SJCRH30 (cell line): ENCODE data around the gene C13orf42. TPM values are rescaled to one million over a fixed set of nuclear protein-coding genes. Genes with fewer than 3 reads are reported as not detected.
A peak's percentile ranks its signal among the peaks of the same experiment; 100 is the strongest.
"Not testable (repeated sequence)": the region's sequence is repeated elsewhere in the genome, so short reads cannot be mapped to it uniquely, and the experiment has no call there.

Experiments used
- DNase-seq, 2 experiments: peaks; one replicate each; pipeline ENCODE4 v3.0.0-alpha.2; 2015 to 2020
- H3K27ac ChIP-seq: fragments of 250-450 bp; sonication (Bioruptor Pico); 2 replicates; pipeline ENCODE4 v1.5.1; 2020; ENCODE audit warnings: mild to moderate bottlenecking, moderate library complexity
- H3K27me3 ChIP-seq: fragments of 250-450 bp; sonication (Bioruptor Pico); 2 replicates; pipeline ENCODE4 v1.5.1; 2020; ENCODE audit warnings: mild to moderate bottlenecking, moderate library complexity
- H3K36me3 ChIP-seq: fragments of 250-450 bp; sonication (Bioruptor Pico); 2 replicates; pipeline ENCODE4 v1.5.1; 2020; ENCODE audit warnings: mild to moderate bottlenecking, moderate library complexity
- H3K4me1 ChIP-seq: fragments of 250-450 bp; sonication (Bioruptor Pico); 2 replicates; pipeline ENCODE4 v1.5.1; 2020; ENCODE audit warnings: mild to moderate bottlenecking, moderate library complexity
- H3K4me3 ChIP-seq: fragments of 250-450 bp; sonication (Bioruptor Pico); 2 replicates; pipeline ENCODE4 v1.5.1; 2020; ENCODE audit warnings: mild to moderate bottlenecking, moderate library complexity
- H3K9me3 ChIP-seq: fragments of 250-450 bp; sonication (Bioruptor Pico); replicated peaks from 2 replicates; pipeline ENCODE4 v1.5.1; 2020; ENCODE audit warnings: mild to moderate bottlenecking, moderate library complexity
- total RNA-seq: library from RNA; depleted of rRNA; stranded (reverse); fragments of >200 nt; shearing (Covaris generic); gene quantifications from 2 replicates; pipeline ENCODE4 v1.2.3, GENCODE V29; 2014

The C13orf42 gene
- total RNA-seq, 1 experiment from 2014 or later, result not detected

DNA sequence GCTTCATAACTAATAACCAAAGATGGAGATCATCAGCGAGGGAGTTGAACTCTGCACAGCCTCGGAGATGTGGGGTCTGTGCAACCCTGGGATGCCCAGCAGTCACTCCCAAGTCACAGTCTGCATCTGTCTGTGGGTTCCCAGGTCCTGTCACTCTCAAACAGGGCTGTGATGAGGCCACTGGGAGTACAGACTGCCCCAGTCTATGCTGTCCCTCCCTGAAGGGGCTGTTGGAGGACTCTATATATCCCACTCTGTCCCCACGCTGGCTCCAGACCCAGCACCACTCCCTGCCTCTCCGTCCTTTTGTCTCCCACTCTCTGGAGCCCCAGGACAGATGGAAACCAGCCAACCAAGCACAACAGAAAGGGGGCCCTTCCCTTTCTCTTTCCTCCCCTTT is 26.2 kb upstream of the C13orf42 start:
- Histone ChIP-seq H3K4me1 (no peaks in the 10 kb centered on the region), H3K36me3 (no peaks in the 10 kb centered on the region), H3K27me3 (no peaks in the 10 kb centered on the region), H3K27ac (no peak overlapping the region), H3K9me3 (no peaks in the 10 kb centered on the region), H3K4me3 (no peak overlapping the region)
- DNase-seq, result no peak

DNA sequence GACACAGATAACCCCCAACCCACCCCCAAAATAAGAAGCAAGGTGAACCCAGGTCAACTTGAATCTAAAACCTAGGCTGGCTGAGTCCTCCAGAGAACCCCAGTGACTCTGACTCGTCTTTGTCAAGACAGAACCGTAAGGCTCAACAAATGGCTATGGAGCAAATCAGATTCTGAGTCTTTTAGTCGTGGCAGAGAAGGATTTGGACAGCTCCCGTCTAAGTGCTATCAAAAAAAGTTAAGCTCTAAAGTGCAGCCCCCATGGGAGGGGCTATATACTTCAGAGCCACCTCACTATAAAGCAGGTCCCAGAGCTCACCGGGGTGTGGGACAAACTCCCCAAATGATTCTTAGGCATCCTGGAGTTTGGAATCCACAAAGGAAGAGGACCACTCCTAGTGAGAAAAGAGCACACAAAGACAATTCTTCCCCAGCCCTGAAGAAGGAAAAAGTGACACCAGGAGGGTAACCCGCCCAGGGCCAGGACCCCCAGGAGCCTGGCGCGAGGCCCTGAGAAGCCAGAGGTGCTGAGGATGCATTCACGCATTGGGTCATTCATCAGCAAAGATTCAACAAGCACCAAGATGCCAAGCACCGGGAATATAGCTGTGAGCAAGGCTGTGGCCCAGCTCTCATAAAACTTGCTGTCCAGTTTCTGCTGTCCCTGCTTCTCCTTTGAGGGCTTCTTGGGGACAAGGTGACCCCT is 25.4 kb upstream of the C13orf42 start:
- H3K4me1 ChIP-seq, result no peaks in the 10 kb centered on the region
- no peak overlapping the region for H3K4me3 ChIP-seq
- no peaks in the 10 kb centered on the region for H3K36me3 ChIP-seq
- H3K27ac ChIP-seq, result no peak overlapping the region
- H3K9me3 ChIP-seq, result no peaks in the 10 kb centered on the region
- no peaks in the 10 kb centered on the region for H3K27me3 ChIP-seq
- DNase-seq, result no peak

DNA sequence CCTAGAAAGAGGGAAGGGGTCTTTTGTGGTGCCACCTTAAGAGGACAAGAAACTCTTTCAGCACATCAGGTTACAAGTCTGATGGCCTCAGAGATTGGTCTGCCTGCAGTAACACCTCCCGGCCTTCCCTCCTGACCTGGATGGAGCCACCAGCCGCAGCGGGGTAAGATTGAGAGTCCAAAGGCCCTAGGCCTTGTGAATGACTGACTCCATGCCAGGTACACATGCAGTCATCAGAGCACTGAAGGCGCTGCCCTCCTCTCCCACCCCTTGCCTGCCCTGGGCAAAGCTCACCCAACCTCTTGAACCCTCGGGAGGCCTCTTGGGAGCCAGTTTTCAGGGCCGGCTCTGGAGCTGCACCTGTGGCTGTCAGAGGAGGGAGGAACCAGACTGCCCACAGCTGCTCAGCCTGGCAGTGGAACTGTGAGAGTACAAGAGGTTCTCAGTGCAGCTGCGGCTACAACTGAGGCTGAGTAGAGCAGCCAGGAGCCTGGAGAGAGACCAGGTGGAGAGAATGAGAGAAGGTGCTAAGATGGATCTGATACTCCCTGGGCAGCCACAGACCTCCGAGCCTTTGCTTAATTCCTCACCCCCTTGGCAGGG is 23.8 kb upstream of the C13orf42 start:
- peak in 1 of 2 experiments; percentile 10 for DNase-seq
- H3K27ac ChIP-seq, result no peak overlapping the region
- H3K36me3 ChIP-seq, result no peaks in the 10 kb centered on the region
- no peaks in the 10 kb centered on the region for H3K9me3 ChIP-seq
- no peak overlapping the region for H3K4me3 ChIP-seq
- H3K4me1 ChIP-seq, result no peaks in the 10 kb centered on the region
- no peaks in the 10 kb centered on the region for H3K27me3 ChIP-seq

DNA sequence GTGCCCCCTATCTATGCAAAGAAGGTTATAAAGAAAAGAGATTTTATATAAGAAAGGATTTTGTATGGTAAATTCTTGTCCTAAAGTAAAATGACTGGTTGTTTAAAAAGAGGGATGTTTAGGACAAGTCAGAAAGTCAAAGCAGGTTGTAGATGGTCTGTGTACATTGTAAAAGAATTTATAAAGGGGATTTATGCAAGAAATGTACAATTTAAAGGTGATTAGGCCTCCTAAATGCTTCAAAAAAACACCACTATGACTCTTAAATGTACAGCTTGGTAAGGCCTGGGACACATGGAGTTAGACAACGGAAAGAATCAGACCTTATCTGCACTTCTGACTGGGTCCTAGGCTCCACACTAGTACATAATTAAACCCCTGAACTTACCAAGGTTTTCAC is 19.3 kb upstream of the C13orf42 start:
- H3K36me3 ChIP-seq, result no peaks in the 10 kb centered on the region
- no peaks in the 10 kb centered on the region for H3K4me1 ChIP-seq

DNA sequence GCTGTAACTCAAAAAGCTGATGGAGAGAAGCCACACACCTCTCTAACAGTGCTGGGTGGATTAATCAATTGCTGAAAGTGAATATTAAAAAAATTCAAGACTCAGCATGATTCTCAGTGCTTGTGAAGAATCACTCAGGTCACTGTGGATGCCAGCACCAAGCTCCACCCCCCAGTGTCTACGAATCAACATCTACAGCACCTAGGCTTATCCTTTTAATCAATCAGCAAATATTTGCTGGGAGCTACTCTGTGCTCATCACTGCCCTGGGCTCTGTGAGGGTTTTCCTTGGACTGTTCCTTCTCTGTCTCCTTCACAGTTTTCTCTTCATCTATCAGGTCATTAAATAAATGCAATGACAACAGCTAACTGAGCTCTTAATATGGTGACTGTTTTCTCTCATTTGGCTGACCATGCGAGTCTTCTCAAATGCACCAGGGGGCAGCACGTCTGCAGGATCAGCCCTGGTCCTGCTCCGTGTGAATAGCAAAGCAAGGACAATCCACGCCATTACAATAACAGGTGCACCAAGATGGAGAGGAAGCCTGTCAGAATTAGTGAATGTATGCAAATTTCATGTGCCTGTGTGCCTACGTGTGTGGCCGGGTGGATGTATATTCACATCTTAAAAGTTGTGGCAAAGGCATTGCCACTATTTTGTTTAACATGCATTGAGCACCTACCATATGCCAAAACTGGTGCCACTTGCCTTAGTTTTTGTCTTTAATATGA is 14.6 kb upstream of the C13orf42 start:
- peaks cover 6% of the 10 kb centered on the region for H3K4me1 ChIP-seq
- peak; percentile 61 to 81 for DNase-seq
- H3K27ac ChIP-seq, result no peak overlapping the region
- H3K4me3 ChIP-seq, result no peak overlapping the region
- no peaks in the 10 kb centered on the region for H3K36me3 ChIP-seq
- H3K9me3 ChIP-seq, result no peaks in the 10 kb centered on the region
- no peaks in the 10 kb centered on the region for H3K27me3 ChIP-seq

More for the DNA sequence above, 19.3 kb upstream of the C13orf42 start:
- H3K9me3 ChIP-seq, result no peaks in the 10 kb centered on the region
- no peak overlapping the region for H3K27ac ChIP-seq
- no peaks in the 10 kb centered on the region for H3K27me3 ChIP-seq
- H3K4me3 ChIP-seq, result no peak overlapping the region
- DNase-seq, result no peak

DNA sequence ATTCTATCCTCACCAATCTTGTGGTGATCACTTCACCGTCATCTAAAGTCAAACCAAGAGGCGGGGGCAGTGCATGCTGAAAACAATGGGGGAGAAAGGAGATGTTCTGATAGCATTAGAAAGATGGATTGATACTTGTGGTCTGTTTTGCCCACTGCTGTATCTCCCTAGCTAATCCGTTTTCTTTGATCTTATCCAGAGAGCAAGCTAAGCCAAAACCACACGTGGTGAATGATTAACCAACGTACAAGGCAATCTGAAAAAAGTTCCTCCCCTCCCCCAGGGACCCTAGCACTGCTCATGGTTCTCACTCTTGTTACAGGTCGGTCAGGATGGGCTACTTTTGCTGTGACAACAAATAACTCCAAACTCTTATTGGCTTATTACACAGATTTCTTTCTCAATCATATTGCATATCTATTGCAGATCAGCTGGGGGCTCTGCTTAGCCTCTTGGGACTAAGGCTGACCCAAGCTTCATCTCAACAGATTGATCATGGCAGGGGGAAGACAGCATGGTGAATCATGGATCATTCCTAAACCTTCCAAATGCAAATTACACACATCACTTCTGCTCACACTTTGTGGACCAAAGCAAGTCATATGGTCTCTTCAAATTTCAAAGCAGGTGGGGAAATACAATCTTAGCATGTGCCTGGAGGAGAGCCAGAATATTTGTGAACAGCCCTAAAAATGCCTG is 11.9 kb upstream of the C13orf42 start:
- H3K27ac ChIP-seq, result no peak overlapping the region
- H3K27me3 ChIP-seq, result no peaks in the 10 kb centered on the region
- H3K36me3 ChIP-seq, result no peaks in the 10 kb centered on the region
- H3K4me1 ChIP-seq, result peaks cover 6% of the 10 kb centered on the region
- peak in 1 of 2 experiments; percentile 39 for DNase-seq
- no peaks in the 10 kb centered on the region for H3K9me3 ChIP-seq
- H3K4me3 ChIP-seq, result no peak overlapping the region

DNA sequence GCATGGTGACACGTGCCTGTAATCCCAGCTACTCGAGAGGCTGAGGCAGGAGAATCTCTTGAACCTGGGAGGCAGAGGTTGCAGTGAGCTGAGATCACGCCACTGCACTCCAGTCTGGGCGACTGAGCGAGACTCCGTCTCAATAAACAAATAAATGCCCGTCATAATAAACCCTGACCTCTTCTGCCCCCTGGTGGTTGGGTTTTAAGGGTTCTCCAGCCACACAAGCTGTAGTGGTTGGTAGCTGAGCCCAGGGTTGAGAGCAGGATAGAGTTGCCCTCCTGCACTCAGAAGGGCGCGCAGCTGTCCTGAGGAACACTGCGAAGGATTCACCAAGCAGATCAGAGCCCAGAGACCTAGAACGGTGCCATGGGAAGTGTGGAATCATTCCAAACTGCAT is 9.8 kb upstream of the C13orf42 start:
- H3K4me3 ChIP-seq, H3K27ac ChIP-seq, H3K27me3 ChIP-seq, H3K9me3 ChIP-seq, H3K36me3 ChIP-seq, H3K4me1 ChIP-seq: not testable (repeated sequence)
- DNase-seq, result peak; percentile 47 to 71

DNA sequence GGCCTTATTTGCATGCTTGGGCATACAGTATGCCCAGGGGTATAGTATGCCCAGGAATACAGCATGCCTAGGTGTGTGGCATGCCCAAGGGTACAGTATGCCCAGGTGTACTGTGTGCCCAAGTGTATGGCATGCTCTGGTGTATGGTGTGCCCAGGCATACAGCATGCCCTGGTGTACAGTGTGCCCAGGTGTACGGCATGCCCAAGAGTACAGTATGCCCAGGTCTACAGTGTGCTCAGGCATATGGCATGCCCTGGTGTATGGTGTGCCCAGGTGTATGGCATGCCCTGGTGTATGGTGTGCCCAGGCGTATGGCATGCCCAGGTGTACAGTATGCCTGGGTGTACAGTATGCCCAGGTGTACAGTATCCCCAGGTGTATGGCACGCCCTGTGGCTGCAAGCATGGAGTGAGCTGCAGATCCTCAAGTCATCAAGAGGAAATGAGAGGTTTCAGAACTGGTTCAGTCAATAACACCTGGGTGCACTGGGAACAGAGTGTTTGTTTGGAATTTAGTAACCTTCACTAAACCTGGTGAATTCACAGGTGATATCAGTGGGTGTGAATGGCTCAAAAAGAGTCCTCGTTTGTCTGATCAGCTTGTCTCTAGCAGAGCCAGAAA is 7.8 kb upstream of the C13orf42 start:
- Histone ChIP-seq H3K9me3 (no peaks in the 10 kb centered on the region), H3K4me3 (no peak overlapping the region), H3K27ac (no peak overlapping the region), H3K27me3 (no peaks in the 10 kb centered on the region), H3K4me1 (peaks cover 6% of the 10 kb centered on the region), H3K36me3 (no peaks in the 10 kb centered on the region)
- no peak for DNase-seq

DNA sequence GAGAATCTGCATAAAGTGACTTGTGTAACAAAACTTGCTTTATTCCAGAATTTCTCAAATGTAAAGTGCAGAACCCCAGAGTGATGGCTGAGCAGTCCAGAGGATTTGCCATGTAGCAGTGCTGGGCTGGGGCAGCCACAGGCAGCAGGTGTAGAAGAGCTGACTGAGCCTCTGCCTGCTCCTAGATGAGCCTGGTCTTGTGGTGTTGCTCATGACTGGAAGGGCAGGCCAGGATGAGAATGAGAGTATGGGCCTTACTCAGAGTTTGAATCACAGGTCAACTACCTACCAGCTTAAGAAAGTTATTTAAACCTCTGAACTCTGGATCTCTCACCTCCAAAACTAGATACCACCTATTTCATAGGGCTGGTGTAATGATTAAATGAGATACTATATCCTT is 2.9 kb upstream of the C13orf42 start:
- Histone ChIP-seq H3K27ac (no peak overlapping the region), H3K9me3 (no peaks in the 10 kb centered on the region), H3K4me1 (no peaks in the 10 kb centered on the region), H3K27me3 (no peaks in the 10 kb centered on the region), H3K36me3 (no peaks in the 10 kb centered on the region), H3K4me3 (no peak overlapping the region)
- DNase-seq, result no peak

DNA sequence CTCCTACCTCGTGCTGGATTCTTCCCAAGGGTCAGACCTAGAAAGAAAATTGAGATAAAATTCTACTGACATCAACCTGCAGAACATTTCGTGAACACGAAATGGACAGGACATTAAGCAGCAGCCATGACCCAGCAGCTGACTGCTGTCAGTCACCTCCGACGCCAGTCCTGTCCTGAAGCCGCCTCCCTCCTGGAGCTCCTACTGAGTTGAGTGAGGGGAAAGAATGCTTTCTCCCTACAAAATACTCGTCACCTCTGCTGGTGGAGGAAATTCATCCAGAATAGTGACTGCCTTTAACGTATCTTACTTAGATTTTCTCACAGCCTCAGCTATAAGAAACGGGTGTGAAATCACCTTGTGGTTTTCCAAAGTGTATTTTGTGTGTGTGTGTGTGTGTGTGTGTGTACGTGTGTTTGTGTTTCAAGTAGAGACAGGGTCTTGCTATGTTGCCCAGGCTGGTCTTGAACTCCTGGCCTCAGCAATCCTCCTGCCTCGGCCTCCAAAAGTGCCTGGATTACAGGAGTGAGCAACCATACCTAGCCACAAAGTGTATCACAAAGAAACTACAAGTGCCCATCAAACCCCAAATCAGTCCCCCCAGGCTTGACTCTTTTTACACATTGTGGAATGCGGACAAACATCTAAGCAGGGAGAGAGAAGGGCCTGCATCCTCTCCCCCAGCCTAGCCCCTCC is 2.3 kb upstream of the C13orf42 start:
- Histone ChIP-seq H3K4me3 (no peak overlapping the region), H3K4me1 (no peaks in the 10 kb centered on the region), H3K27me3 (no peaks in the 10 kb centered on the region), H3K27ac (no peak overlapping the region), H3K36me3 (no peaks in the 10 kb centered on the region), H3K9me3 (no peaks in the 10 kb centered on the region)
- peak in 1 of 2 experiments; percentile 20 for DNase-seq

DNA sequence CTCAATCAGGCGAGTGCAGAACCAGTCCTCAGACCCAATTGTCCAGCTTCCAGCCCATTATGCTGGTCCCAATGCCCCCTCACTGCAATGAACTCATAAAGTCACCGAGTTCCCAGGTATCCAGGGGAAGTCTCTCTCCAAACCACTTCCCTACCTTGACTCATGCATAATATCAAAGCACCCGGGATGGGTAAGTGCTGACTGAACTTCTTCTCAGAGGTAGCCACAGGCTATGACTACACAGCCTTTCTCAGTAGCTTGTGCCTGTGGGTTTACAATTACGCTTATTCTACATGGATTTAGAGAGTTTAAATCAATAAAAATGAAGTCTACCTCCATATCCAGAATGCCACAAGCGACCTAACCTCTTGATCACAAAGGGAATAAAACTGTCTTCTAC is 1.7 kb upstream of the C13orf42 start:
- H3K27me3 ChIP-seq, result no peaks in the 10 kb centered on the region
- H3K4me3 ChIP-seq, result no peak overlapping the region
- H3K9me3 ChIP-seq, result no peaks in the 10 kb centered on the region
- H3K27ac ChIP-seq, result no peak overlapping the region
- H3K36me3 ChIP-seq, result no peaks in the 10 kb centered on the region
- no peak for DNase-seq
- H3K4me1 ChIP-seq, result no peaks in the 10 kb centered on the region

DNA sequence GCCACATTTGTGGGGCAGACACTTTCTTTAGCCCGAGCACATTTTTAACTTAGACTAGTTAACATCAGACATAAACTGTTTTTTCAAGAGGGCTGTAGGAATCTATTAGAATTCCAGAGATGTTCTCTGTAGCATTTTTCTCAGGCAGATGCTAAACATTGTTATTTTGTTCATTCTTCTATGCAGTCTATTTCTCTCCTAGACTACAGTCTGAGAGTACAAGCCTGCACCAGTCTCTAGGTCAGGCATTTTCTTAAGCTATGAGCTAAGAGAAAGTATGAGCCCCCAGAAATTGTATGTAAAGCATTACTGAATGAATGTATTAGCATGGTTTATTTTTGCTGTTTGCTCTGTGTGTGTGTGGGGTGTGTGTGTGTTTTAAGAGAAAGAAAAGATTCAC is 923 bp upstream of the C13orf42 start:
- no peak for DNase-seq

DNA sequence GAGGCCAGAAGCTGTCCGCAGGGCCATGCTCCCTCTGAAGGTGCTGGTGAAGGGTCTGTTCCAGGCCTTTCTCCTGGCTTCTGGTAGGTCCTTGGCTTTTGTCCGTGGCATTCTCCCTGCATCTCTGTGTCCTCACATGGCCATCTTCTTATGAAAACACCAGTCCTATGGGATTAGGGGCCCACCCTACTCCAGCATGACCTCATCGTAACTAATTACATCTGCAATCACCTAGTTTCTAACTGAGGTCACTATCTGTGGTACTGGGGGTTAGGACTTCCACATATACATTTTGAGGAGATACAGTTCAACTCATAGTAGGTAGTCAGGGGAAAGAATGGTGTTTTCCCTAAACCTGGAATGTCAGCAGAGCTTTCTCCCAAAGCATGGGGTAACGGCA is 3.1 kb downstream of the C13orf42 start:
- Histone ChIP-seq H3K9me3 (no peaks in the 10 kb centered on the region), H3K27me3 (no peaks in the 10 kb centered on the region), H3K4me3 (no peak overlapping the region), H3K27ac (no peak overlapping the region), H3K4me1 (no peaks in the 10 kb centered on the region), H3K36me3 (no peaks in the 10 kb centered on the region)
- DNase-seq, result peak in 1 of 2 experiments; percentile 5

More for the DNA sequence above, 923 bp upstream of the C13orf42 start:
- Histone ChIP-seq H3K4me1 (no peaks in the 10 kb centered on the region), H3K36me3 (no peaks in the 10 kb centered on the region), H3K27me3 (no peaks in the 10 kb centered on the region), H3K4me3 (no peak overlapping the region), H3K9me3 (no peaks in the 10 kb centered on the region), H3K27ac (no peak overlapping the region)

DNA sequence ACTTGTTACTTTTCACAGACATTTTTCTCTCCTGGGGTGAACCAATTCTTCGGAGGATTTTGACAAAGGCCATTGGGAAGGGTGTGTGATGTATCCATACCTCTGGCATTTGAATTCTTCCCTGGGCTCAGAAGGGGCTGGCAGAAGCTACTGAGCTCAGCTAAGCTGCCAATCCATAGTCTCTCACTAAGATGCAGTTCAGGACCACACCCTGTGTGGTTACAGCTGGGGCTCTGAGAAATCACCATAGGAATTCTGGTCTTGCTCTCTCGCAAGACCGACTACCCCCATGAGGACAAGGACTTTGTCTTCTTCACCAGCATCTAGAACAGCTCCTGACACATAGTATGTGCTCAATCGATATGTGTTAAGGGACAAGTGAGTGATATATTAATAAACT is 6.0 kb downstream of the C13orf42 start:
- DNase-seq, result no peak
- no peak overlapping the region for H3K27ac ChIP-seq
- no peaks in the 10 kb centered on the region for H3K4me1 ChIP-seq
- no peaks in the 10 kb centered on the region for H3K36me3 ChIP-seq
- H3K9me3 ChIP-seq, result no peaks in the 10 kb centered on the region
- peaks cover 5% of the 10 kb centered on the region; the same call in 1 of the 2 replicates for H3K27me3 ChIP-seq
- H3K4me3 ChIP-seq, result no peak overlapping the region
